Glutamatergic neuron (in vitro differentiated cells): Measurements from ENCODE around the gene CAMTA1. TPM values are rescaled to one million over a fixed set of nuclear protein-coding genes. Genes with fewer than 3 reads are reported as not detected.

ENCODE experiments used
- DNase-seq: peaks from one replicate; pipeline ENCODE4 v3.0.0; 2022
- H3K27ac Mint-ChIP-seq: one replicate; pipeline ENCODE4 v1.8.0; 2020; ENCODE audit warnings: mild to moderate bottlenecking, mixed read lengths, inconsistent platforms; ENCODE audit not compliant: unreplicated experiment
- H3K27me3 Mint-ChIP-seq: one replicate; pipeline ENCODE4 v1.8.0; 2020; ENCODE audit warnings: mild to moderate bottlenecking, moderate library complexity, mixed read lengths, inconsistent platforms; ENCODE audit not compliant: unreplicated experiment
- H3K36me3 Mint-ChIP-seq: one replicate; pipeline ENCODE4 v1.8.0; 2020; ENCODE audit warnings: mild to moderate bottlenecking, mixed read lengths, inconsistent platforms; ENCODE audit not compliant: unreplicated experiment
- H3K4me1 Mint-ChIP-seq: one replicate; pipeline ENCODE4 v1.8.0; 2020; ENCODE audit warnings: mild to moderate bottlenecking, low read depth, mixed read lengths, inconsistent platforms; ENCODE audit not compliant: unreplicated experiment
- H3K4me3 Mint-ChIP-seq: one replicate; pipeline ENCODE4 v1.8.0; 2020; ENCODE audit warnings: mild to moderate bottlenecking, mixed read lengths, inconsistent platforms; ENCODE audit not compliant: unreplicated experiment
- H3K9me3 Mint-ChIP-seq: one replicate; pipeline ENCODE4 v1.8.0; 2020; ENCODE audit warnings: mild to moderate bottlenecking, moderate library complexity, mixed read lengths, inconsistent platforms; ENCODE audit not compliant: unreplicated experiment
- CTCF ChIP-seq: fragments of 200-600 bp; sonication (generic); IDR thresholded peaks from one replicate; pipeline ENCODE4 v1.5.0; 2021; ENCODE audit not compliant: partially characterized antibody, unreplicated experiment
- total RNA-seq: library from RNA; stranded (reverse); fragmentation: NEBNext Ultra II Directional; extraction: Animal tissue kit (Norgen Biotek cat#: 25700); gene quantifications from one replicate; pipeline ENCODE4 v1.2.1, GENCODE V29; 2021; ENCODE audit not compliant: unreplicated experiment

Gene CAMTA1
- total RNA-seq, 1 donor from 2014 or later, result 77.2 TPM

GRCh38 chr1:7127322-7128075 lies 342.2 kb downstream of the CAMTA1 start:
- Mint-ChIP-seq H3K27ac (no peak overlapping the region), H3K9me3 (peaks cover 10% of the 10 kb centered on the region), H3K4me1 (no peaks in the 10 kb centered on the region), H3K27me3 (peaks cover 7% of the 10 kb centered on the region), H3K4me3 (no peak overlapping the region), H3K36me3 (peaks cover 8% of the 10 kb centered on the region)
- no peak for DNase-seq
- TF ChIP-seq CTCF, result no peak

GRCh38 chr1:7128293-7128692 lies 343.0 kb downstream of the CAMTA1 start:
- Mint-ChIP-seq H3K9me3 (peaks cover 4% of the 10 kb centered on the region), H3K36me3 (peaks cover under 1% of the 10 kb centered on the region), H3K4me1 (no peaks in the 10 kb centered on the region), H3K27me3 (peaks cover 2% of the 10 kb centered on the region), H3K4me3 (no peak overlapping the region), H3K27ac (no peak overlapping the region)
- TF ChIP-seq CTCF, result no peak
- DNase-seq, result no peak

- Mint-ChIP-seq H3K36me3 (no peaks in the 10 kb centered on the region), H3K4me1 (no peaks in the 10 kb centered on the region), H3K4me3 (no peak overlapping the region), H3K27me3 (peaks cover 2% of the 10 kb centered on the region), H3K27ac (no peak overlapping the region), H3K9me3 (peaks cover 6% of the 10 kb centered on the region)
- DNase-seq, result no peak
- TF ChIP-seq CTCF, result no peak
Measured at GRCh38 chr1:7130127-7130526, 344.9 kb downstream of the CAMTA1 start.

- no peak overlapping the region for H3K27ac Mint-ChIP-seq
- DNase-seq, result no peak
- H3K4me1 Mint-ChIP-seq, result peaks cover 5% of the 10 kb centered on the region
- peaks cover 4% of the 10 kb centered on the region for H3K9me3 Mint-ChIP-seq
- H3K36me3 Mint-ChIP-seq, result no peaks in the 10 kb centered on the region
- TF ChIP-seq CTCF, result no peak
- no peak overlapping the region for H3K4me3 Mint-ChIP-seq
- peaks cover 5% of the 10 kb centered on the region for H3K27me3 Mint-ChIP-seq
Measured at GRCh38 chr1:7135493-7135892, 350.2 kb downstream of the CAMTA1 start.

GRCh38 chr1:7136166-7136953 lies 351.1 kb downstream of the CAMTA1 start:
- peaks cover 5% of the 10 kb centered on the region for H3K4me1 Mint-ChIP-seq
- H3K27me3 Mint-ChIP-seq, result peaks cover 5% of the 10 kb centered on the region
- no peak overlapping the region for H3K4me3 Mint-ChIP-seq
- peaks cover 4% of the 10 kb centered on the region for H3K9me3 Mint-ChIP-seq
- TF ChIP-seq CTCF, result no peak
- no peak for DNase-seq
- no peak overlapping the region for H3K27ac Mint-ChIP-seq
- H3K36me3 Mint-ChIP-seq, result no peaks in the 10 kb centered on the region
